ENCODE data around the gene SKIDA1. TPM values are rescaled to one million over a fixed set of nuclear protein-coding genes. Genes with fewer than 3 reads are reported as not detected.

The SKIDA1 gene
- total RNA-seq, 3 donors from 2014 or later: 0.59 to 1.4 (median 0.98) TPM

GRCh38 chr10:21482821-21483220, 42.7 kb downstream of the SKIDA1 start:
- Histone ChIP-seq H3K36me3 (no peaks in the 10 kb centered on the region), H3K27me3 (no peaks in the 10 kb centered on the region), H3K27ac (no peak overlapping the region), H3K9me3 (peaks cover 5 to 8% of the 10 kb centered on the region in 2 donors), H3K4me3 (no peak overlapping the region), H3K4me1 (no peaks in the 10 kb centered on the region)
- intact Hi-C loops (cut with DNase I; ENCODE audit: low total_unique reads): no loop called here
- DNase-seq (ENCODE audit: low spot score in 2 of 2): no peak
- TF ChIP-seq CTCF (IDR thresholded peaks at IDR 0.05) (no peak), POLR2A (IDR thresholded peaks at IDR 0.05) (no peak), POLR2AphosphoS5 (IDR thresholded peaks at IDR 0.05) (no peak)

DNA sequence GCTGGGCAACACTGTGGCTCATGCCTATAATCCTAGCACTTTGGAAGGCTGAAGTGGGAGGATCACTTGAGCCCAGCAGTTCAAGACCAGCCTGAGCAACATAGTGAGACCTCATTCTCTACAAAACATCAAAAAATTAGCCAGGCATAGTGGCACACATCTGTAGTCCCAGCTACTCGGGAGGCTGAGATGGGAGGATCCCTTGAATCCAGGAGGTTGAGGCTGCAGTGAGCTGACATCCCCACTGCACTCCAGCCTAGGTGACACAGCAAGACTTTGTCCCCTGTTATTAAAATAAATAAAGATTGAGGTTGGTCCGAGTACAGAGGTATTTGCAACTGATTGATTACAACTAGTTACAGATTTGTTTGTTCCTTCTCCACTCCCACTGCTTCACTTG, 44.1 kb downstream of the SKIDA1 start:
- TF ChIP-seq POLR2A (IDR thresholded peaks at IDR 0.05) (no peak), POLR2AphosphoS5 (IDR thresholded peaks at IDR 0.05) (no peak), CTCF (IDR thresholded peaks at IDR 0.05) (no peak)
- intact Hi-C loops (cut with DNase I; ENCODE audit: low total_unique reads): no loop called here

DNA sequence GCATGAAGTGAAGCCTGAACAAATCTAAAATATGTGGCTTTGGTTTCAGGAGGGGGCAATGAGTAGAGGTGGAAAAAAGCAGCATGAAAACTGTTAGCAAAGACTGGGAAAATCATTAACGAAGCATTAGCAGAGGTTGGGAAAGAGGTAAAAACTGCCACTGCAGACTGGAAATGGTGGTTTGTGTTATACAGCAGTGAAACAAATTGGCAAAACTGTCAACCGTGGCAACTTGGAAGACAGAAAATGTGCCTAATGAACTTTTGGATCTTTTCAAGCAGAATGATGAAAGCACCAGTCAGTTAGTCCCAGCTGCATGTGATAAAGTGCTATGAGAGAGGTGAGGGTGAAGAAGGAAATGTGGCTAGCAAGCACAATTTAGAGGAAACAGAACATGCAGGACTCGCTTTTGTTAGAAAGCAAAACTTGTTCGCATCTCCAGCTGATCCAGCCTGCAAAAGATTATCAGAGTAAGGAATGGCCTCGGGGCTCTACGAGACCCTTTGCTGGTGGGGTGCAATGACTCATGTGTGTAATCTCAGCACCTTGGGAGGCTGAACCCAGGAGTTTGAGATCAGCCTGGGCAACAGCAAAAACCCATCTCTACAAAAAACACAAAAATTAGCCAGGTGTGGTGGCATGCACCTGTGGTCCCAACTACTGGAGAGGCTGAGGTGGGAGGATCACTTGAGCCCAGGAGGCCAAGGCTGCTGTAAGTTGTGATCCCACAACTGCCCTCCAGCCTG, 45.7 kb downstream of the SKIDA1 start:
- no peak overlapping the region for H3K27ac ChIP-seq
- peaks cover 5 to 8% of the 10 kb centered on the region in 2 donors for H3K9me3 ChIP-seq
- H3K4me3 ChIP-seq: no peak overlapping the region
- no peaks in the 10 kb centered on the region for H3K36me3 ChIP-seq
- intact Hi-C loops (cut with DNase I; ENCODE audit: low total_unique reads): no loop called here
- H3K27me3 ChIP-seq: no peaks in the 10 kb centered on the region
- DNase-seq (ENCODE audit: low spot score in 2 of 2): no peak
- TF ChIP-seq POLR2A (IDR thresholded peaks at IDR 0.05): no peak
- TF ChIP-seq CTCF (IDR thresholded peaks at IDR 0.05): no peak
- no peak for TF ChIP-seq POLR2AphosphoS5 (IDR thresholded peaks at IDR 0.05)
- H3K4me1 ChIP-seq: no peaks in the 10 kb centered on the region

More for the DNA sequence above, 44.1 kb downstream of the SKIDA1 start:
- Histone ChIP-seq H3K36me3 (no peaks in the 10 kb centered on the region), H3K27ac (no peak overlapping the region), H3K4me1 (no peaks in the 10 kb centered on the region), H3K9me3 (peaks cover 5 to 8% of the 10 kb centered on the region in 2 donors), H3K4me3 (no peak overlapping the region), H3K27me3 (no peaks in the 10 kb centered on the region)
- no peak for DNase-seq (ENCODE audit: low spot score in 2 of 2)

DNA sequence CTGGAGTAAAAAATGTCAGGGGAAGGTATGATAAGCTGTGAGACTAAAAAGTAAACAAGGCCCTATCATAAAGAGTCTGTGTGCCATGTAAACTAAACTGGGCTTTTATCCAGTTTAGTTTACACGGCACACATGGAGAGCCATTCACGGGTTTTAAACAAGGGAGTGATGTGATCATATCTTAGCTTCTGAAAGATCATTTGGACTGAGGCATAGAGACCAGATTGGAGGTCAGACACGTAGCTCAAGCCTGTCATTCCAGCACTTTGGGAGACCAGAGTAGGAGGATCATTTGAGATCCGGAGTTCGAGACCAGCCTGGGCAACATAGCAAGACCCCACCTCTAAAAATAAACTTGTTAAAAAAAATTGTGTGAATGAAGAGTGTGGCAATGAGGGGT, 50.1 kb downstream of the SKIDA1 start:
- intact Hi-C loops (cut with DNase I; ENCODE audit: low total_unique reads): no loop called here
- DNase-seq (ENCODE audit: low spot score in 2 of 2): no peak
- TF ChIP-seq CTCF (IDR thresholded peaks at IDR 0.05): no peak
- TF ChIP-seq POLR2A (IDR thresholded peaks at IDR 0.05): no peak
- no peak for TF ChIP-seq POLR2AphosphoS5 (IDR thresholded peaks at IDR 0.05)

GRCh38 chr10:21473541-21473940, 51.9 kb downstream of the SKIDA1 start:
- intact Hi-C loops (cut with DNase I; ENCODE audit: low total_unique reads): no loop called here
- H3K36me3 ChIP-seq: no peaks in the 10 kb centered on the region
- no peaks in the 10 kb centered on the region for H3K27me3 ChIP-seq
- no peaks in the 10 kb centered on the region for H3K9me3 ChIP-seq
- TF ChIP-seq POLR2AphosphoS5 (IDR thresholded peaks at IDR 0.05): no peak
- TF ChIP-seq CTCF (IDR thresholded peaks at IDR 0.05): no peak
- TF ChIP-seq POLR2A (IDR thresholded peaks at IDR 0.05): no peak
- no peak overlapping the region for H3K4me3 ChIP-seq
- DNase-seq (ENCODE audit: low spot score in 2 of 2): no peak
- no peak overlapping the region for H3K27ac ChIP-seq
- H3K4me1 ChIP-seq: no peaks in the 10 kb centered on the region

More for the DNA sequence above, 50.1 kb downstream of the SKIDA1 start:
- H3K27me3 ChIP-seq: no peaks in the 10 kb centered on the region
- no peaks in the 10 kb centered on the region for H3K9me3 ChIP-seq
- H3K36me3 ChIP-seq: no peaks in the 10 kb centered on the region
- no peaks in the 10 kb centered on the region for H3K4me1 ChIP-seq
- H3K4me3 ChIP-seq: no peak overlapping the region
- no peak overlapping the region for H3K27ac ChIP-seq

Data from breast epithelium (tissue), 4 donors.